Left colon (tissue), 2 donors: ENCODE data around the gene RGS5. TPM values are rescaled to one million over a fixed set of nuclear protein-coding genes. Genes with fewer than 3 reads are reported as not detected.
"Not testable (repeated sequence)": the region's sequence is repeated elsewhere in the genome, so short reads cannot be mapped to it uniquely, and the experiment has no call there.

Experiments
- ATAC-seq: fragments of 200-7000 bp; cut with Tn5 transposase; one replicate; pipeline ENCODE4 v1.9.1; 2020; ENCODE audit warnings: mild to moderate bottlenecking, moderate library complexity
- DNase-seq, 2 donors: peaks; one replicate each; pipeline ENCODE4 v3.0.0-alpha.2; 2020
- intact Hi-C, 2 donors: fragments of 100-400 bp; cut with DNase I in 1 of 2; cut with micrococcal nuclease in 1 of 2; formaldehyde crosslinking; loops; one replicate each; pipeline versions ENCODE4 v1.11.2 to v1.14.0; 2022; cut with DNase I, micrococcal nuclease
- long read RNA-seq: library from polyadenylated mRNA; unstranded; transcript quantifications from one replicate; pipeline ENCODE4 v2.0.0, GENCODE V29; 2021
- total RNA-seq, 2 donors: library from RNA; stranded (reverse); fragmentation: NEBNext Ultra II Directional; extraction: Animal tissue kit (Norgen Biotek cat#: 25700); gene quantifications; one replicate each; pipeline ENCODE4 v1.2.1, GENCODE V29; 2021
- donor health status: DM: no; HTN: no; CAD: no.
- donor health status: DM: yes; HTN: yes; CAD: no.

Gene RGS5, protein sequence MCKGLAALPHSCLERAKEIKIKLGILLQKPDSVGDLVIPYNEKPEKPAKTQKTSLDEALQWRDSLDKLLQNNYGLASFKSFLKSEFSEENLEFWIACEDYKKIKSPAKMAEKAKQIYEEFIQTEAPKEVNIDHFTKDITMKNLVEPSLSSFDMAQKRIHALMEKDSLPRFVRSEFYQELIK
- 10 to 100 TPM; 32.3 to 48.9 TPM for total RNA-seq
- long read RNA-seq, full-length matches to known transcripts: 37 of 42 reads
- long read RNA-seq, partial matches to known transcripts: 1 of 42 reads
- long read RNA-seq, other reads (novel, unspliced or antisense): 4 of 42 reads

DNA sequence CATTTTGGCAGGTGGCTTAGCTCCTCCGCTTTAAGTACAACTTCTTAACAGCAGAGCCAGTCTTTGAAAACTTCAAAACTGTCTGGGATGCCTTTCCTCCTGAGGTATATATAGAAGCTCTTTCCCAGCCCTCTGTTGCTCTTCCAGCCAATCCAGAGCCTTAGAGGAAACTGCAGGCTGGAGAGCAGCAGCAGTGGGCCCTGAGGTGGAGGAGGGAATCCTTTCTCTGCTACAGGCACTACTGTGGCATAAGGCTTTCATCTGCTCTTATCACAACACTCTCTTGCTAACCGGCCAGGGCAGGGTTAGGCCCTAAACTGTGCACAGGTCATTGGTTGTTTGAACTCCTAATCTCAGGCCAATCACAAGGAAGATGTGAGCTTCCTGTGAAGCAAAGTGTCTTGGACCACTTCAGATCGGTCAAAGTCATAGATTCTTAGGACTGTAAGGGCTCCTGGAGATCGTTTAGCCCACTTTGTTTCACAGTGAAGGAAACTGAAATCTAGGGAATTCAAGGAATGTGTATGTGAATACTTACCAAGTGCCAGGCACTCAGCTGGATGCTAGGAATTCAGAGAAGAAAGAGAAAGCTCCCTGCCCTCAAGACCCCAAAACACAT is at the start of gene RGS5:
Gene RGS5, minus strand, starts transcription at position 84 of the 619 bp plus-strand sequence. Its CDS starts 81 bp downstream, at position 3.
- no peak for ATAC-seq

GRCh38 chr1:163250382-163250974 is 47.8 kb upstream of the RGS5 start:
- intact Hi-C loops: no loop called here
- ATAC-seq (no peak), DNase-seq (no peak)

More for the DNA sequence above, at the start of gene RGS5:
- intact Hi-C loops: no loop called here
- DNase-seq: no peak

DNA sequence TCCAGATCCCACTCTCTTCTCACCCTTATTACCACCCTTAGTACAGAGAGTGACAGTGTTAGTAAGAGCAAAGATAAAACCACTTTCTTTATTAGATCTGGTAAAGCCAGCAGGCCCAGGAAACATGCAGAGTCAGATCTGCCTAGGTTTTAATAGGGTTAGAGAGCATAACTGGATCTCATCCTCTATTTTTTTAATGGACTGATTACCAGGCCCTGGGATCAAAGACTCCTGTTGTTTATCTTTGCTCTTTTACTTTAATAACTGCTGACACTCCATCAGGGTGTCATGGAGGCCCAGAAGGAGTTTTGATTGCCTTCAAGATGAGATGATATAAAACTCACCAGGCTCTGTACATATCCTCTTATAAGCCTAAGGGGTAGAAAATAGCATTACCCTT is 45.3 kb upstream of the RGS5 start:
- ATAC-seq (no peak), DNase-seq (no peak)
- intact Hi-C loops: no loop called here

DNA sequence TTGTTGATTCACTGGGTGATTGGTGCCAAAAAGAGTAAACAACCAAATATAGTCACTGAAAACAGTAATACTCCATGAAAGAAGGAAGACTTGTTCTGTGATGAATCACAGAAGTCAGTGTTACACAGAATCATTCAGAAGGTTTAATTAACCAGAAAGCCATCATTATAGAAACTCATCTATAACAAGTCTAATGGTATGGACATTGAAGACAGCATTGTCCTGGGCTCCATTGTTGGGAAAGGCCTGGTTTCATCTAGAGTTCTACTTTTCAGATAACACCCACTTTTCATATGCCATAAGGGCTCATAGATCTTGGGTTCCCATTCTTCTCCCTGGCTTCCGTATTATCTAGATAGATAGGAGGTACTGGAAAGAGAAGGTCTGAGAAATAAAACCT is 41.9 kb upstream of the RGS5 start:
- DNase-seq, intact Hi-C loops, ATAC-seq: not testable (repeated sequence)

DNA sequence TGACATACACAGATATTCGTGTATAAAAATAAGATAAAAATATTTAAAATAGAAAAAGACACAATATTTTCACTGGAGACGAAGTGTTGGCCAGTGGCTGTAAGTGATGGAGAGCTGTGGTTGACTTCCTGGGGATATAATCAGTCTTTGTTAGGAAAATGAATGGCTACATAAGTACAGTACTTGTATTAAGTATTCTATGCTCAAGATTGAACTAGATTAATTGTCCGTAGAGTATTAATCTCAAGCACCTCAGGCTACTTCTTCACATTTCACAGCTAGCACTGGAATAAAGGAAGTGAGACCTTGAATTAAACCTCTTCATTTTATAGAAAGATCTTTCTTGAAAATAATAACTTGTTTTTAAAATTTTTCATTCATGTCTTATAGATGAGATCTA is 39.0 kb upstream of the RGS5 start:
- DNase-seq: no peak
- ATAC-seq: no peak
- intact Hi-C loops: no loop called here

DNA sequence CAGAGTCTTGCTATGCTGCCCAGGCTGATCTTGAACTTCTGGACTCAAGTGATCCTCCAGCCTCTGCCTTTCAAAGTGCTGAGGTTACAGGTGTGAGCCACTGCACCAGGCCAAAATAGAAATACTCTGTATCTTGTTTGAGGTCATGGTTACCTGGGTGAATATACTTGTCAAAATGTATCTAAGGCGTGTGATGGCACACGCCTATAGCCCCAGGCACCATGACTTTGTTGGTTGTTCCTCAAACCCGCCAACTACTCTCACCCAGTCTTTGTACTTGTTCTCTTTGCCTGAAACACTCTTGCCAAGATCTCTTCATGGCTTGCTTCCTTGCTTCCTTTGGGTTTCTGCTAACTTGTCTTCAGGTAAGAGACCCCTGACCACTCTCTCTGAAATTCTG is 38.0 kb upstream of the RGS5 start:
- intact Hi-C loops: no loop called here
- ATAC-seq (no peak), DNase-seq (no peak)

GRCh38 chr1:163233643-163234042 is 30.9 kb upstream of the RGS5 start:
- intact Hi-C loops, ATAC-seq, DNase-seq: not testable (repeated sequence)

DNA sequence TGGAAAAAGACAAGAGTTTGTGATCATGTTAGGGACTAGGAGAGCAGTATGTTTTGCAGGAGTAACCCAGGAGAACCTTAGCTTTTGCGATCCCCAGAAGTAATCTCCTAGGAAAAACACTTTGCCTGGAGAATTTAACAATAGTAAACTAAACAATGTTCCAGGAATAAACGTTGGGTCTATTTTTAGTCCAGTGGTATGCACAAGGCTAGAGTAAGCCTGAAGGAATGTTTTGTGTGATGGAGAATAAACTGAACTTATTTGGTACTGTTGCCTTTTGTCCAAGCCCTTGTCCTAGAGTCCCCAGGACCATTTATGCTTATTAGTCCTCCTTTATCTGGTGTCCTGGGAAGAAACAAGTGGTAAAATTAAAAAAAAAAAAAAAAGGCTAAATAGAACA is 28.7 kb upstream of the RGS5 start:
- DNase-seq (no peak), ATAC-seq (no peak)
- intact Hi-C loops: no loop called here

DNA sequence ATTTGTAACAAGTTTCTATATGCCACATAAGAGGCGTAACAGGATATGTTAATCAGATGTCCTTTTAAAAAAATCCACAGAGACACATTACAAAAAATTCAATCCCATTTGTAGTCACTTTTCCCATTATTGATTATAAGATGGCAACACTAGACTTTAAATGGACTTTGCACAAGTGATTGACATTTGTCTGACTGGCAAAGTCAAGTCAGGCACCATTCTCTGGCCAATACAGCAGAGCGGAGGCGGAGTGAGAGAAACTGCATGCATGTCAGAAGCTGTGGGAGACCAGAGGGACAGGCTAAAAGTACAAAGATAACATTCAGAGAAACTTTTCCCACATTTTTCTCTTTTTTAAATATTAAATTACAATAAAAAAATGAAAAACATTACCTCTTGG is 28.1 kb upstream of the RGS5 start:
- DNase-seq (no peak), ATAC-seq (no peak)
- intact Hi-C loops: no loop called here

DNA sequence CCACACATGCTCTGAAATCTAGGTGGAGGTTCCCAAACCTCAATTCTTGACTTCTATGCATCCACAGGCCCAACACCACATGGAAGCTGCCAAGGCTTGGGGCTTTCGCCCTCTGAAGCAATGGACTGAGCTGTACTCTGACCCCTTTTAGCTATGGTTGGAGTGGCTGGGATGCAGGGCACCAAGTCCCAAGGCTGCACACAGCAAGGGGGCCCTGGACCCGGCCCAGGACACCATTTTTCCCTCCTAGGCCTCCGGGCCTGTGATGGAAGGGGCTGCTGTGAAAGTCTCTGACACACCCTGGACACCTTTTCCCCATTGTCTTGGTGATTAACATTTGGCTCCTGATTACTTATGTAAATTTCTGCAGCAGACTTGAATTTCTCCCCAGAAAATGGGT is 25.6 kb upstream of the RGS5 start:
- ATAC-seq, intact Hi-C loops, DNase-seq: not testable (repeated sequence)

GRCh38 chr1:163227126-163227525 is 24.4 kb upstream of the RGS5 start:
- DNase-seq (no peak), ATAC-seq (no peak)
- intact Hi-C loops: no loop called here

- no peak for DNase-seq
- no peak for ATAC-seq
- intact Hi-C loops: no loop called here
Observed at GRCh38 chr1:163213626-163214025, 10.9 kb upstream of the RGS5 start.

- ATAC-seq (no peak), DNase-seq (no peak)
- intact Hi-C loops: no loop called here
Observed at GRCh38 chr1:163211667-163212066, 9.0 kb upstream of the RGS5 start.

DNA sequence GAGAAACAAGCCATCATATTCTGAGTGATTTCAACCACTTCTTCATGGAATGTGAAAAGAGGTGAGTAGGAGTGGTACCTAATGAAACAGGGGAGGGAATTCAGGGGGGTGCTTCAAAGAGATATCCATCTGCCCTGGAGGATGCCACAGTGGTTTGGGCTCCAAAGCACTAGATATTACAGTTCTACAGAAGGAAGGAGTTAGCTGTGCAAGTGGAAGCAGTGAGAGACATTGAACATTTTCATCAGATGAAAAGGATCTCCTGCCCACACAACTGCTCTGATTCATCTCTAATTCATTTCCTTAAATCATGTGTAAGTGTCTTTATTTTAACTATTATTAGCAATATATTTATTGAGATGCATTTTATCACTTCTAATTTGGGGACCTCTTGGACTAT is 2.8 kb upstream of the RGS5 start:
- DNase-seq: no peak
- intact Hi-C loops: no loop called here
- no peak for ATAC-seq

DNA sequence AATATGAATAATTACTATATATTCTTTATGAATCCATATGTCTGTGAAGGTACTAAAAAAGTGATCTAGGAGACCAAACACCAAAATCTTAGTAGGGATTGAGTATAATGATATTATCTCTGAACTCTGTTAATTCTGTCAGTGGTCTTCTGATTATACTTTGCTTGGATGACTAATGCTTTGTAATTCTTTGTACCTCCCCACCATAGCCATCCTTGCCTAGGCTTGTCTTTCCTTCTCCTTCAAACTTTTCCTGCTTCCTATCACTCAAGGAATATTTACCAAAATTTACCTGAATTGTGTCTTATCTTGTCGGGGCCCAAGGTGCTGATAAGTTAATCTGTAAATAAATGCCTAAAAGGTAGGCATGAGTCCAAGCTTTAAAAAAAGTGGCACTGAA is 845 bp upstream of the RGS5 start:
- DNase-seq (no peak), ATAC-seq (no peak)
- intact Hi-C loops: no loop called here

DNA sequence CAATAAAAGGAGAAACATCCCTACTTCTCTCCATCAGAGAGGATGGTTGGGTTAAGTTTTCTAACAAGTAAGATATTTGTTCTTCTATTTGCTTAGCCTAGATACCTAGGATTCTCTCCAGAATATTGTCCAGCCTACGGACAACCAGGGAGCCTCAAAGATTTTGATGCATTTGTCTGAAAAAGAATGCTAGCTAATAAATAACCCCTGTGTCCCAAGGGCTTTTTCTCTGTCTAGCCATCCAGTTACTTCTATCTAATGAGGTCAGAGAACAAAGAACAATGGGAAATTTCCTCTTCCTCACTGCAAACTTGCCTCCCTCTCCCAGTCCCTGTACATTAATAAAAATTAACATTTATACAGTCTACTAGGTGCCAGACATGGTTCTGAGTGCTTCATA is 810 bp downstream of the RGS5 start:
- ATAC-seq (no peak), DNase-seq (no peak)
- intact Hi-C loops: no loop called here

DNA sequence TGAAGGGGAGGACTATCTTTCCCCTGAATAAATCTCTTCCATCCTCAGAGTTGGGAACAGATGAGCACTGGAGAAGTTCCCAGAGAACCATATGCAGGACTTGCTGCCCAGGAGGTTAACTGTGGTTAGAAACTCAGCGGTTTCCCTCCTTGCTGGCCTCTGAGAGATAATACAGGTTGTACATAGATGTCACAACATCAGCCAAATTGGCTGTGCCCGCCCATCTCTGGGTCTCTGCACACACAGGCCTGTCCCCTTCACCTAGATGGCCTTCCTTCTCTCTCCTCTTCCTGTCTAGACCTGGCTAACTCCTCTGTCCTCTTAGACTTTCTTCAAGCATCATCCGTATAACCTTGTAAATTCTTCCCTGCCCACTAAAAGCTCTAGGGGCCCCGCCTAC is 5.7 kb downstream of the RGS5 start:
- ATAC-seq (no peak), DNase-seq (no peak)
- intact Hi-C loops: no loop called here

DNA sequence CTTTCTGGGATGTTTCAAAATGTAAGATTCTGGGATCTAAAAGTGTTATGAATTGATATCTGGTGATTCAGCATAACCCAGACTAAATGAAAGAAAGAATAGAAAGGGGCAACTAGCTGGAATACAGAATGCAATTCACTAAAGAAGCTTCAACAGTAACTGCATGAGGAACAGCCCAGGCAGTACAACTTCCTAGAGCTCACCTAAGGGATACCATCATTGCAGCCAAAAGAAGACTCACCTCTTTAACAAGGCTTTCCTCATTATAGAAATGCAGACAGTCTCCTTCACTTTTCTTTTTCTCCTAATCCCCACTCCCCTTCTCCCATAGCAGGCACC is 6.3 kb downstream of the RGS5 start:
- no peak for ATAC-seq
- intact Hi-C loops: no loop called here
- DNase-seq: no peak

GRCh38 chr1:163195728-163196448 is 6.8 kb downstream of the RGS5 start:
- intact Hi-C loops: no loop called here
- DNase-seq: no peak
- no peak for ATAC-seq

- ATAC-seq (no peak), DNase-seq (no peak)
- intact Hi-C loops: no loop called here
Observed at GRCh38 chr1:163191301-163191700, 11.4 kb downstream of the RGS5 start.
